HG03103 (cell line): ENCODE data around the gene AGBL5.

Experiments
- ATAC-seq: cut with Tn5 transposase; IDR thresholded peaks from one replicate; pipeline ENCODE4 v1.9.1; 2021; ENCODE audit warnings: low read depth; ENCODE audit not compliant: unreplicated experiment

Gene AGBL5

DNA sequence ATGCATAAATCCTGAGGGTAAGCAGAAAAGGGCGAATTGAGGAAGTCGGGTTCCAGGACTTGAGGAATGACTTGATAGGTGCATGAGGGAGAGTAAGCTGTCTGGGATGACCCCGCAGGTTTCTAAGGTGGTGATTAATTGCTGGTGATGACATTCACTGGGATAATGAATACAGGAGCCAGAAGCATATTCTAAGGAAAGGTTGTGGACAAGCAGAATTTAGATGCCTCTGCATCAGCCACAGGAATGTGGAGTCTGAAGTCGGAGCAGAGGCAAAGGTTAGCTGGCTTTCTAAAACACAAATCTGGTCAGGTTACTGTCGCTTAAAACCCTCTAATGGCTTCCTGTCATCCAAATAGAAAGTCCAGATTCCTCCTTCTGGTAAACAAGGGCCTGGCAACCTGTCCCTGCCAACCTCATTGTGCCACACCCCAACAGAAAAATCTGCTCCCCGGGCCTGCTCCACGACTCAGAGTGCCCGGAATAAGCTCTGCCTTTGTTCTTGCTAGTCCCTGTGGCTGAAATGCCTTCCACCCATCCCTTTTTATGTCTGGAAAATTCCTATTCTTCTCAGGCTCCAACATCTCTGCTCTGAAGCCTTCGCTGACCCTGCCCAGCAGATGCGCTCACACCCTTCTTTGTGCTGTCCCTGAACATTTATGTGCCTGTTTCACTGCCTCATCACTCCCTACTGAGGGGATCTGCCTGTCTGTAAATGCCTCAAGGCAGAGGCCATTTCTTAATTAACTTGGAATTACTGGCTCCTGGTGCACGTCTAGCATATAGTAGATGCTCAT, 30.0 kb upstream of the AGBL5 start:
- no peak for ATAC-seq

DNA sequence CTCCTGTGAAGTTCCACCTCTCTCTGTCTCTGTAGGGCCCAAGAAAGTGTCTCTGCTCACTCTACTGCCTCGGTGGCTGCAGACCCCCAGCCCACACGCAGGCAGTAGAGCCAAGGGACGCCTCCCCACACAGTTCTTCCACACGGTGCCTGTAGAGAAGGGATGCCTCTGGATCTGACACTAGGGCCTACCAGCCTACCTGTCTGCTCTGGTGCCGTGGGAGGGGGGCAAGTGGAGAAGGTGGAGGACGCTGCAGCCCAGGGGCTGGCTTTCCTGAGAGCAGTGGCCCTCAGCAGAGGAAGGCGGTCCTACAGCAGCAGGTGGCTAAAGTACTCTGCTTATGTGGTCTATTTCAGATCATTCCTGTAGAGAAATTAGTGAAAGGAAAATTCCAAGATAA, 27.7 kb upstream of the AGBL5 start:
- ATAC-seq = no peak

DNA sequence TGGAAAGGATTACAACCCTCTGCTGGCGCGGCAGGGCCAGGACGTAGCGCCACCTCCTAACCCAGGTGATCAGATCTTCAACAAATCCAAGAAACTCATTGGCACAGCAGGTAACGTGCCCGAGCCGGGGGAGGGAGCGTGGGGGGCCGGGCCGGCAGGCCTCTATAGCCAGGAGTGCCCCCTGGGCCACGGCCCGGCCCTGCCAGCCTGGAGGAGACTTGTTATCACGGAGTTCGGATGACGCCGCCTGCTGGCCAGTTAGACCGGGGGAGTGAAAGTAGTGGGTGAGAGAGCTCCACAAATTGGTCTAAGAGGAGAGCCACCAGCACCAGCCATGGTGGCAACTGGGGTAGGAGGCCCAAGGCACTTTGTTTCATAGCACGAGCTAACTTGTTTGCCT, 27.3 kb upstream of the AGBL5 start:
- no peak for ATAC-seq

DNA sequence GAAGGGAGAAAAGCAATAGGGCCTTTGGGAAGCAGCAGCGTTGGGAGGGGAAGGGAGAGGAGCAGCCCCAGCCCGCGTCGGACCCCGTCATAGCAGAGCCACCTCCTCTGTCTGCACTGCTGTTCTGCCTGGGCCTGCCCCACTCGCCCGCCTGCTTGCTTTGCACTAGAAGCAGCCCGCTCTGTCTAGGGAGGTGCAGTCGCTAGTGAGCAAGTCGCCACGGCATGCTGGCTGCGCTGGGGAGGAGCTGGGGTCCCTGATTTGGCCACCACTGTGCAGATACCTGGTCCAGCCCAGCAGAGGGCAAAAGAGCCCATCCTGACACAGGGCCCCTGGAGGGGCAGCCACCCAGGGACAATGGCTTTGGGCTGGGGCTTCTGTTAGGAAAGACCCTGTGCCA, 26.7 kb upstream of the AGBL5 start:
- no peak for ATAC-seq

DNA sequence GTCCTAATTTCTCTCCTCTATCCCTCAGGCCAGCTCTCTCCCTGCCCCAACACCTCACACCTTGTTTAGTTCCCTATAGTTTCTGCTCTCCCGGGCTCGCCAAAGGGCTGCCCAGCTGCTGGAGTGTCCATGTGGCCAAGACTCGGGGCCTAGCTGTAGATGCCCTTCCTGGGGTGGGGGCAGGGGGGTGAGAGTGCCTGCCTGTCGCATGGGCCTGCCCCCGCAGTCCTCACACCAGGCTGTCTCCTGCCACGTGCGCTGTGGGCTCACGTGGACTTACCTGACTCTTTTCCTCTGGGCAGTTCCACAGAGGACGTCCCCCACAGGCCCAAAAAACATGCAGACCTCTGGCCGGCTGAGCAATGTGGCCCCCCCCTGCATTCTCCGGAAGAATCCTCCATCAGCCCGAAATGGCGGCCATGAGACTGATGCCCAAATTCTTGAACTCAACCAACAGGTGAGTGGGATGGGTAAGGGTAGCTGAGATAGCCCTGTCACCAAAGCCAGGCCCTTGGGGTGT, 26.1 kb upstream of the AGBL5 start:
- no peak for ATAC-seq

DNA sequence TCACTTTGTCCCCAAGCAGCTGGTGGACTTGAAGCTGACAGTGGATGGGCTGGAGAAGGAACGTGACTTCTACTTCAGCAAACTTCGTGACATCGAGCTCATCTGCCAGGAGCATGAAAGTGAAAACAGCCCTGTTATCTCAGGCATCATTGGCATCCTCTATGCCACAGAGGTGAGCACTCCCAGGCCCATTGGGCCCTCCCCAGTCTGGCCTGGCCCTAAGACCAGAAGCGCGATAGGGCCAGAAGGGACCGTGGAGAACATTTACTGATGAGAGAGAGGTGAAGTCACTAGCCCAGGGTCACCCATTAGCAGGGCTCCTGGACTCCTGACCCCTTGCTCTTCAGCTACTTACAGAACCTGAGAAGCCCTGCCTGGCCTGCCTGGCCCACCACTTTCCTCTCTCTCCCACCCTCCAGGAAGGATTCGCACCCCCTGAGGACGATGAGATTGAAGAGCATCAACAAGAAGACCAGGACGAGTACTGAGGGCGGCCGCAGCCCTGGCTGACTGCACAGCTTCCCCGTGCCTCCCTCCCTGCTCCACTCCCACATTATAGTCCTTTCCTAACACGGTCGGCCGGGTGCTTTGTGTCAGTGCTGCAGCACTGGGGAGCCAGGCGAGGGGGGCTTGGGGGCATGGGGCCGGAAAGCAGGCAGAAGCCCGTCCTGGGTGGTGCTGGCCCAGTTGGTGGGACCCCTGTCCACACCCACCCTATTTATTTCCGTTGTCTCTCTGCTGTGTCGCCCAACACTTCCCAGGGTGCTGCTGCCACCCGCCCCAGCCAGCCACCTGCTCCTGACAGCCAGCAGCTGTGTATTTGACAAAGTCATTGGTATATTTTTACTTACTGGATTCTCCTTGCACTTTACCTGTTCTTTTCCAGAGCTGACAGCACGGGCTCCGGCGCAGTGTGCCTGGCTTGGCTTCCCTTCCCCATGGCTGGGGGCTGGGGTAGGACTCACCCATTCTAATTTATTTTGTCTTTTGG, 25.3 kb upstream of the AGBL5 start:
- no peak for ATAC-seq

DNA sequence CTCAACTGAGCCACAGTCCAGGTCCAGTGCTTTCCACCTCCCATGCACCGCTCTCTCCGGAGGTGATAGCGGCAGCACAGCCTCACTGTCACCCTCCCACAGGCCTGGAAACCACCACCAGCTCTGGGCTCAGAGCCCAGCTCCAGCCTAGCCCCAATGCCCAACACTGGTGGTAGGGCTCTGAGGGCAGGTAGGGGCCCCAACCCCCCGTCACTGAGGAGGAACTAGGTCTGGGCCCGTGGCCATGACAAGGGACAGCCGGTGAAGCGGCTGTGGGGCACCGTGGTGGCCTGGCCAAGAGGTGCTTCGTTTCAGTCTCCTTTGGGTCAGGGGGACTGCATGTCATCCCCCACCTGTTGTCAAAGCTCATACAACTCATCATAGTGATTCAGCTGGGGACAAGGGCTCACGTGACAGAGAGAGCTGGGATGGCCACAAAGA, 24.2 kb upstream of the AGBL5 start:
- ATAC-seq = no peak

DNA sequence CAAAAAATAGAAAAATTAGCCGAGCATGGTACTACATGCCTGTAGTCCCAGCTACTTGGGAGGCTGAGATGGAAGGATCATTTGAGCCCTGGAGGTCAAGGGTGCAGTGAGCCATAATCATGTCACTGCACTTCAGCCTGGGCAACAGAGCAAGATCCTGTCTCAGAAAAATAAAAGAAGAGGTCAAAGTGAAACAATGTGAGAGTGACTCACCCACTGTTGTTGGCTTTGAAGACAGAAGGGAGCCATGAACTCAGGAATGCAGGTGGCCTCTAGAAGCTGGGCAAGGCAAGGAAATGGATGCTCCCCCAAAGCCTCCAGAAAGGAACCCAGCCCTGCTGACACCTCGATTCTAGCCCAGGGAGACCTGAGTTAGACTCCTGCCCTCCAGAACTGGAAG, 22.4 kb upstream of the AGBL5 start:
- no peak for ATAC-seq

DNA sequence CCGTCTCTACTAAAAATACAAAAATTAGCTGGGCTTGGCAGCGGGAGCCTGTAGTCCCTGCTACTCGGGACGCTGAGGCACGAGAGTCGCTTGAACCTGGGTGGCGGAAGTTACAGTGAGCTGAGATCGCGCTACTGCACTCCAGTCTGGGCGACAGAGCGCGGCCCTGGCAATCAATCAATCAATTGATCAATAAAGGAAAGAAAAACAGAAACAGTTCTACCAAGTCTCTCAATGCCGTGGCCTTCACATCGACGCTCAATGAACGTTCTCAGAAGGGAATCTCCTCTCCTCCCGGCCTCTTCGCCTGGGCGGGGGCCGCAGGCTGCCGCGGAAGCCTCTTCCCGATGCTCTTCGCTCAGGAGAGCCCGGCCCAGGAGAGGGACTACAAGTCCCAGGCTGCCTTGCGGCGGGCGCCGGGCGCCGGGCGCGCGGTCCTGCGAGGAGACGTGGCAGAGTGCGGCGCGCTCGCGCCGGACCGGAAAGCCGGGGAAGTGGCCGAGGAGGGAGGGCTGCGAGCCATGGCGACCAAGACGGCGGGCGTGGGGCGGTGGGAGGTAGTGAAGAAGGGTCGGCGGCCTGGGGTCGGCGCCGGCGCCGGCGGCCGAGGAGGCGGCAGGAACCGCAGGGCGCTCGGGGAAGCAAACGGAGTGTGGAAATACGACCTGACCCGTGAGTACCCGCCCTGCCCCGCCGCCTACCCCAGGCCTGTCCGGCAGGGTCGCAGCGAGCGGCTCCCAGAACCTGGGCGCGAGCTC, 18.8 kb upstream of the AGBL5 start, which contains the start of gene TMEM214:
TMEM214 (plus strand) TSS at position 471 of the 758 bp plus-strand sequence; CDS start at position 522, 51 bp downstream.
- peak; percentile 86 for ATAC-seq

DNA sequence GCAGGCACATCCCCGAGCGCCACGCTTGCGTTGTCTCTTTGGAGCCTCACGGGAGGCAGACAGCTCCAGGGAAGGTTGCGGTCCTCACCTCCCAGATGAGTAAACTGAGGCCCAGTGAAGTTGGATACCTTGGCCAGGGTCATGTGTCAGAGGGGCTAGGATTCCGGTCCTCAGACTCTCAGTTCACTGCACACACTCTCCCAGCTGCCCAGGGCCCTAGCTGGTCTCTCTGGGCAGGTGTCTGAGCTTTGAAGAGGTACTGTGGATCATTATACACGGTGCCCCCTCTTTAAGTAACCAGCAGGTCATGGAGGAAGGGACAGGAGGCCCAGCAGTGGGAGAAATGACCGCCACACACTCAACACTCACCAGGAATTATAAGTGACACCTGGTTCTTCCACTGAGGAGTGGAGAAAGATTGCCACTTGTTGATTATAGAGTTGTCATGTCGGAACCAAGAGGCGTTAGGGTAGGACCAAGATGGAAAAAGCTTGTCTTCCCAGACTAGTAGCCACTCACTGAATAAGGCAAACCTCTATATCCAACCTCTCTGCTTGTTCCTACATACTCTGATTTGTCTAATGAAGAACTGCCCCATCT, 18.1 kb upstream of the AGBL5 start:
- no peak for ATAC-seq

DNA sequence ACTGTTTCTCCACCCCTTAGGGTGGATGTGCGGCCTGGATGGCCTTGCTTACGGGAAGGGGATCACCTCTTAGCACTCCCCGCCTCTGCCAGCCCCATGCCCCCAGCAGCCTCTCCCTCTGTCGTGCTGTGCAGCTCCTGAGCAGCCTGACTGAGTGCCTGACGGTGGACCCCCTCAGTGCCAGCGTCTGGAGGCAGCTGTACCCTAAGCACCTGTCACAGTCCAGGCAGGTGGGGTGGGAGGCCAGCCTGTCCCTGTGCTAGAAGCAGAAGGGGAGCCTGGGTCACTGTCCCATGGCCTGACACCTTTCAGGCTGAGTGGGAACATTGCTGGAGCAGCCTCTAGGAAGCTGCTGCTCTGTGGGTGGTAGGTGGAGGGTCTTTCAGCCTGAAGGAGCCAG, 13.5 kb upstream of the AGBL5 start:
- no peak for ATAC-seq

DNA sequence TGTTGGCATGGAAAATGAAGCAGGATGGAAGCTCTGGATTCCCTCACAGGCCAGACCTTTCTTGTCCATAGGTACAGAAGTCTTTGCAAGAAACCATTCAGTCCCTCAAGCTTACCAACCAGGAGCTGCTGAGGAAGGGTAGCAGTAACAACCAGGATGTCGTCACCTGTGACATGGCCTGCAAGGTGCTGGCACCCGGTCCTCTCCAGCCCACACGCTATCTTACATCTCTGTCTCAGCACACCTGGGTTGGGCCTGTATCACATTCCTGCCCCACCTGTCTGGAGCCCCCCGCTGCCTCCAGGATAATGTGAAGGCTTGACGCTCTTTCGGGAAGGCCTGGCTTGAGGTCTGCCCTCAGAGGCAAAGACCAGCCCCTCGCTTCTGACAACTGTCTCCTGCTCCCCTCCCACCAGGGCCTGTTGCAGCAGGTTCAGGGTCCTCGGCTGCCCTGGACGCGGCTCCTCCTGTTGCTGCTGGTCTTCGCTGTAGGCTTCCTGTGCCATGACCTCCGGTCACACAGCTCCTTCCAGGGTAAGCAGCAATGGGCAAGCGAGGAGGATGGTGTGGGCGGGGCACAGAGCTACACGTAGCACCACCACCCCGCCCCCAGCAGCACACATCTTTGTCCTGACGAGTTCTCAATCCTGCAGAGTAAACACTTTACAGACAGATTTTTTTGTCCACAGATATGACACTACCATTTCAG, 12.7 kb upstream of the AGBL5 start:
- ATAC-seq = no peak

DNA sequence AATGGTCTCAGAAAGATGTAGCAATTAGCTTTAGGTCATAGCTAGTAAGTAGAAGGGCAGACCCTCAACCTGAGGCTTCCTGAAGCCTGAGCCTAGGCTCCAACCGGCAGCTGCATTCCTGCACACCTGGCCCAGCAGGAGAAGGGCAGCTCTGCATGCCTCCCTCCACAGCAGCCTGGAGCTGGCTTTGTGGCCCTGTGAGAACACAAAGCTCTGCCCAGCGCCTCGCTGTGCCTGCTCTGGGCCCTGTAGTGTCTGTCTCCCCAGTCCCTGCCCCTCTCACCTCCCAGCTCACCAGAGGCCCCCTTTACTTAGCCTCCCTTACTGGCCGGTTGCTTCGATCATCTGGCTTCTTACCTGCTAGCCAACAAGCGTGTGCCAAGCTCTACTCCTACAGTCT, 12.0 kb upstream of the AGBL5 start:
- ATAC-seq = no peak

DNA sequence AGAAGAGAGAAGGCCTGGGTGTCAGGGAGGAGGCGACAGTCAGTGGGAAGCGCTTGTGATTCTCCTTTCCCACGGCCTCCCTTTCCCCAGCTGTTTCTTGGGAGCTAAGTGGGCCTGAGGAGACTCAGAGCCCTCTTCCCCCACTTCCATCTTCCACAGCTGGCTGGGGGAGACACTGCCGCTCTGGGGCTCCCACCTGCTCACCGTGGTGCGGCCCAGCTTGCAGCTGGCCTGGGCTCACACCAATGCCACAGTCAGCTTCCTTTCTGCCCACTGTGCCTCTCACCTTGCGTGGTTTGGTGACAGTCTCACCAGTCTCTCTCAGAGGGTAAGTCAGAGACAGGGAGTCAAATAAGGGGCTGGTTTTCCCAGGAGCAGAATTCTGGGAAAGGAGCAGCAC, 11.6 kb upstream of the AGBL5 start:
- ATAC-seq = no peak

DNA sequence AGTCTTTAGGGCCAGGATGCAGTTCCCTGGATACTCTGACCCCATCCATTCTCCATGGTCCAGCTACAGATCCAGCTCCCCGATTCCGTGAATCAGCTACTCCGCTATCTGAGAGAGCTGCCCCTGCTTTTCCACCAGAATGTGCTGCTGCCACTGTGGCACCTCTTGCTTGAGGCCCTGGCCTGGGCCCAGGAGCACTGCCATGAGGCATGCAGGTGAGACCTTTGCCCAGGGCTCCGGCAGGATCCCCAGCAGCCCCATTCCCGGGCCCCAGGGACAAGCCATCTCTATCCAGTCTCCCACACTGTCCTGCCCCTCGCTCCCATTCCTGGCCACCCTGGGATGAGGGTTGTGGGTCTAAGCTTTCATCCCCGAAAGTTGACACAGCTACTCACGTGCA, 11.2 kb upstream of the AGBL5 start:
- no peak for ATAC-seq

DNA sequence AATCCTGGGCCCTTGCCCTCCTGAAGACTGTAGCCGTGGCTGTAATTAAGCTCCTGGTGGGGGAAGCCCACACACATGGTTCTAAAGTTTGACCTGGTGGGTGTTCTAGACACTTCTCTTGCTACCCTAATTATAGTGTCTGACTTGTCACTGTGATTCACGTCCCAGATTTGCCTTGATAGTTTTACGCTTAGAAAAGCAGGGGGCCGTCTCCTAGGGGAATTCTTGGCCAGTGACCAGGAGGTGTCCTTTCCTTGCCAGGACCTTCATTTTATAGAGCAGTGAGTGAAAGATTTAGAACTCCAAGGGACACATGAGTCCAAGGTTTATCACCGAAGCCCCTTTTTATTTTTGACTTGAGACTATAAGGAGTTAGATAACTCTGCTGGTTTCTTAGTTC, 9.7 kb upstream of the AGBL5 start:
- ATAC-seq = peak; percentile 13

DNA sequence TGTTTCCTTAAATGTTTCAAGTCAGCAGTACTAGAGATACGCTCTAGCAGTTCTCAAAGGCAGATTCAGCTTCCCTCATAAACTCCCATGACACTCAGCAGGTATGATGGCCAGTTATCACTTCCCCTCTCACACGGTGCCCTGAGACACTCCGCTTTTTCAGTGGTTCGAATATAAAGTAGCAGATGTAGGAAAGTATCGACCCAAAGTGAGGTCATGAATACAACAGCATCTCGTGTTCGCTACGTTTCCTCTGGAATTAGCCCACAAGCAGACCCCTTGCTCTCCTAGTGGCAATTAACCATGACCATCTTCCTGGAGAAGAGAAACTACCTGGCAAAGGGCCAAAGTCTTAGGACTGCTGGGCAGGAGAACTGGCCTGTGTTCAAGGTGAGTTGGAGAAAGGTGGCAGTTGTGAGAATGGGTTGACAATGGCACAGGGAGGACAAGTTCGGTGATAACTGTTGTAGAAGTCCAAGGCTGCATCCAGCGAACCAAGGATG, 9.3 kb upstream of the AGBL5 start:
- ATAC-seq = peak; percentile 78

DNA sequence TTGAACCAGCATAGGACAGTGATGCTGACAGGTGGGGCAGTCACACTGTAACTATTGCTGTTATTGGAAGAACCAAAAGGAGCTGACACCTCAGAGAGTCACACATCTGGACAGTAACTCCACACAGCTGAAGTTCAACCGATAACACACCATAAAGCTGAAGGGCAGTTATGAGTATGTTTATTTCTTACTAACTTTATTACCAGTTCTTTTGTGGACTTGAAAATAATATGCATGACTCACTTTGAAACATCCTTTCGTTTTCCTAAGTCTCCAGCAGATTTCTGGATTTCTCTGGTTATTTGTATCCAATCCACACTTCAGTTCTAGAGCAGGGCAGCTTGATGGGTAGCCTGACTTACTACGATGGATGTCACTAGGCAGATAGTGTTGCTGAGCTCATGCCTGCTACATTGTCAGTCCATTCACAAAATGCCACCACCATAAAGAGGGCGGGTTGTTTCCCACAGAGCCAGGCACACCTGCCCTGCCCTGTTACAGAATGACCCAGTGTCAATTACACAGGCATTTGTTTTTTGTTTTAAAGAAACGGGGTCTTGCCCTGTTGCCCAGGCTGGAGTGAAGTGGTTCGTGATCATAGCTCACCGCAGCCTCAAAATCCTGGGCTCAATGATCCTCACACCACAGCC, 8.4 kb upstream of the AGBL5 start:
- no peak for ATAC-seq
